ENCODE data around the gene ANKRD29.
"Not testable (repeated sequence)": the region's sequence is repeated elsewhere in the genome, so short reads cannot be mapped to it uniquely, and the experiment has no call there.

The ANKRD29 gene

GRCh38 chr18:23641143-23641720 is 21.5 kb downstream of the ANKRD29 start:
- H3K9me3 ChIP-seq (ENCODE audit: insufficient read depth, low read depth, low read length), result no peaks in the 10 kb centered on the region; the same call in 1 of the 2 replicates
- H3K4me2 ChIP-seq (ENCODE audit: low read depth, low read length, poor library complexity, severe bottlenecking), result no peak overlapping the region
- no peak overlapping the region for H3K4me3 ChIP-seq (ENCODE audit: low read length, poor library complexity, severe bottlenecking)
- H3K27me3 ChIP-seq (ENCODE audit: insufficient read depth, low read length, poor library complexity, severe bottlenecking), result no peaks in the 10 kb centered on the region
- H3K9ac ChIP-seq (ENCODE audit: low read depth, low read length, poor library complexity, severe bottlenecking), result no peak overlapping the region
- H3K79me2 ChIP-seq (ENCODE audit: insufficient read depth, low read length), result no peaks in the 10 kb centered on the region
- no peaks in the 10 kb centered on the region for H3K36me3 ChIP-seq (ENCODE audit: insufficient read depth, low read length)
- H3F3A ChIP-seq (ENCODE audit: low read depth), result no peaks in the 10 kb centered on the region
- H4K20me1 ChIP-seq (ENCODE audit: insufficient read depth, low read length, poor library complexity, severe bottlenecking), result no peaks in the 10 kb centered on the region
- no peaks in the 10 kb centered on the region for H3K4me1 ChIP-seq (ENCODE audit: insufficient read depth, low read length, poor library complexity, severe bottlenecking)
- no peaks in the 10 kb centered on the region for H3K9me2 ChIP-seq (replicated peaks; ENCODE audit: low read depth, low read length)
- H2AFZ ChIP-seq (ENCODE audit: low read length), result no peak overlapping the region
- TF ChIP-seq CTCF (conservative IDR thresholded peaks at IDR 0.05; ENCODE audit: low read length) (no peak), EZH2phosphoT487 (IDR thresholded peaks at IDR 0.05; ENCODE audit: borderline replicate concordance) (no peak)

- no peak overlapping the region for H3K4me3 ChIP-seq (ENCODE audit: low read length, poor library complexity, severe bottlenecking)
- H3K4me1 ChIP-seq (ENCODE audit: insufficient read depth, low read length, poor library complexity, severe bottlenecking), result peaks cover 8% of the 10 kb centered on the region
- H4K20me1 ChIP-seq (ENCODE audit: insufficient read depth, low read length, poor library complexity, severe bottlenecking), result no peaks in the 10 kb centered on the region
- no peaks in the 10 kb centered on the region; the same call in 1 of the 2 replicates for H3K9me3 ChIP-seq (ENCODE audit: insufficient read depth, low read depth, low read length)
- no peaks in the 10 kb centered on the region for H3K79me2 ChIP-seq (ENCODE audit: insufficient read depth, low read length)
- H3K4me2 ChIP-seq (ENCODE audit: low read depth, low read length, poor library complexity, severe bottlenecking), result no peak overlapping the region
- H3K9ac ChIP-seq (ENCODE audit: low read depth, low read length, poor library complexity, severe bottlenecking), result no peak overlapping the region
- H3K9me2 ChIP-seq (replicated peaks; ENCODE audit: low read depth, low read length), result no peaks in the 10 kb centered on the region
- H3K27me3 ChIP-seq (ENCODE audit: insufficient read depth, low read length, poor library complexity, severe bottlenecking), result no peaks in the 10 kb centered on the region
- H3F3A ChIP-seq (ENCODE audit: low read depth), result no peaks in the 10 kb centered on the region
- H3K36me3 ChIP-seq (ENCODE audit: insufficient read depth, low read length), result no peaks in the 10 kb centered on the region
- TF ChIP-seq EZH2phosphoT487 (IDR thresholded peaks at IDR 0.05; ENCODE audit: borderline replicate concordance) (no peak), CTCF (conservative IDR thresholded peaks at IDR 0.05; ENCODE audit: low read length) (no peak)
- no peak overlapping the region for H2AFZ ChIP-seq (ENCODE audit: low read length)
Observed at GRCh38 chr18:23640052-23640451, 22.7 kb downstream of the ANKRD29 start.

GRCh38 chr18:23636433-23636832 is 26.3 kb downstream of the ANKRD29 start:
- not testable (repeated sequence) for H3K9me2 ChIP-seq (replicated peaks; ENCODE audit: low read depth, low read length); H3K4me3 ChIP-seq (ENCODE audit: low read length, poor library complexity, severe bottlenecking); H3K27me3 ChIP-seq (ENCODE audit: insufficient read depth, low read length, poor library complexity, severe bottlenecking); H3K9me3 ChIP-seq (ENCODE audit: insufficient read depth, low read depth, low read length); H2AFZ ChIP-seq (ENCODE audit: low read length); H3K9ac ChIP-seq (ENCODE audit: low read depth, low read length, poor library complexity, severe bottlenecking); H3K4me1 ChIP-seq (ENCODE audit: insufficient read depth, low read length, poor library complexity, severe bottlenecking); H3F3A ChIP-seq (ENCODE audit: low read depth); H3K36me3 ChIP-seq (ENCODE audit: insufficient read depth, low read length); H3K4me2 ChIP-seq (ENCODE audit: low read depth, low read length, poor library complexity, severe bottlenecking); H3K79me2 ChIP-seq (ENCODE audit: insufficient read depth, low read length); H4K20me1 ChIP-seq (ENCODE audit: insufficient read depth, low read length, poor library complexity, severe bottlenecking)

- no peaks in the 10 kb centered on the region for H3K79me2 ChIP-seq (ENCODE audit: insufficient read depth, low read length)
- no peak for TF ChIP-seq EZH2phosphoT487 (IDR thresholded peaks at IDR 0.05; ENCODE audit: borderline replicate concordance)
- no peak for TF ChIP-seq CTCF (conservative IDR thresholded peaks at IDR 0.05; ENCODE audit: low read length)
- no peaks in the 10 kb centered on the region for H3K9me2 ChIP-seq (replicated peaks; ENCODE audit: low read depth, low read length)
- H3K4me3 ChIP-seq (ENCODE audit: low read length, poor library complexity, severe bottlenecking), result no peak overlapping the region
- H4K20me1 ChIP-seq (ENCODE audit: insufficient read depth, low read length, poor library complexity, severe bottlenecking), result no peaks in the 10 kb centered on the region
- no peaks in the 10 kb centered on the region for H3K36me3 ChIP-seq (ENCODE audit: insufficient read depth, low read length)
- no peaks in the 10 kb centered on the region for H3F3A ChIP-seq (ENCODE audit: low read depth)
- no peak overlapping the region for H3K9ac ChIP-seq (ENCODE audit: low read depth, low read length, poor library complexity, severe bottlenecking)
- no peak overlapping the region for H2AFZ ChIP-seq (ENCODE audit: low read length)
- peaks cover 10% of the 10 kb centered on the region for H3K4me1 ChIP-seq (ENCODE audit: insufficient read depth, low read length, poor library complexity, severe bottlenecking)
- no peaks in the 10 kb centered on the region for H3K9me3 ChIP-seq (ENCODE audit: insufficient read depth, low read depth, low read length)
- H3K27me3 ChIP-seq (ENCODE audit: insufficient read depth, low read length, poor library complexity, severe bottlenecking), result no peaks in the 10 kb centered on the region
- H3K4me2 ChIP-seq (ENCODE audit: low read depth, low read length, poor library complexity, severe bottlenecking), result no peak overlapping the region
Observed at GRCh38 chr18:23636071-23636399, 26.7 kb downstream of the ANKRD29 start.

Data from Loucy (cell line).